Neural progenitor cell (in vitro differentiated cells): ENCODE data around the gene PRKD1.

Experiments used
- EZH2 ChIP-seq: fragments of 200-600 bp; sonication (generic); IDR thresholded peaks from 2 replicates; pipeline ENCODE4 v1.6.1; 2017; ENCODE audit warnings: antibody characterized with exemption, mild to moderate bottlenecking, moderate library complexity
- TF ChIP-seq, protein P1 (sequence below): fragments of 200-600 bp; sonication (generic); IDR thresholded peaks from 2 replicates; pipeline ENCODE4 v1.5.1; 2017; ENCODE audit warnings: antibody characterized with exemption, mild to moderate bottlenecking

GRCh38 chr14:29705801-29706200, 221.8 kb downstream of the PRKD1 start:
- TF ChIP-seq EZH2 = no peak
- TF ChIP-seq, protein P1, sequence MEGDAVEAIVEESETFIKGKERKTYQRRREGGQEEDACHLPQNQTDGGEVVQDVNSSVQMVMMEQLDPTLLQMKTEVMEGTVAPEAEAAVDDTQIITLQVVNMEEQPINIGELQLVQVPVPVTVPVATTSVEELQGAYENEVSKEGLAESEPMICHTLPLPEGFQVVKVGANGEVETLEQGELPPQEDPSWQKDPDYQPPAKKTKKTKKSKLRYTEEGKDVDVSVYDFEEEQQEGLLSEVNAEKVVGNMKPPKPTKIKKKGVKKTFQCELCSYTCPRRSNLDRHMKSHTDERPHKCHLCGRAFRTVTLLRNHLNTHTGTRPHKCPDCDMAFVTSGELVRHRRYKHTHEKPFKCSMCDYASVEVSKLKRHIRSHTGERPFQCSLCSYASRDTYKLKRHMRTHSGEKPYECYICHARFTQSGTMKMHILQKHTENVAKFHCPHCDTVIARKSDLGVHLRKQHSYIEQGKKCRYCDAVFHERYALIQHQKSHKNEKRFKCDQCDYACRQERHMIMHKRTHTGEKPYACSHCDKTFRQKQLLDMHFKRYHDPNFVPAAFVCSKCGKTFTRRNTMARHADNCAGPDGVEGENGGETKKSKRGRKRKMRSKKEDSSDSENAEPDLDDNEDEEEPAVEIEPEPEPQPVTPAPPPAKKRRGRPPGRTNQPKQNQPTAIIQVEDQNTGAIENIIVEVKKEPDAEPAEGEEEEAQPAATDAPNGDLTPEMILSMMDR = no peak
